Gastrocnemius medialis (tissue), 4 donors: ENCODE results near the gene NELL2. TPM values are rescaled to one million over a fixed set of nuclear protein-coding genes. Genes with fewer than 3 reads are reported as not detected.

ENCODE experiments used
- ATAC-seq, 2 donors: fragments of 150-250 bp; one replicate each; pipeline ENCODE4 v1.9.1; 2016
- DNase-seq, 2 donors: peaks; one replicate each; pipeline ENCODE4 v3.0.0-alpha.2; 2019
- H3K27ac ChIP-seq, 4 donors: fragments of 200-600 bp; sonication (generic); 1 replicate in 1 of 4; 2 replicates in 3 of 4; pipeline ENCODE4 v1.5.1; 2016 to 2018; ENCODE audit warnings: mild to moderate bottlenecking in 2 of 4, moderate library complexity in 1 of 4
- H3K27me3 ChIP-seq, 3 donors: fragments of 200-600 bp; sonication (generic) in 2 of 3; 1 replicate in 1 of 3; 2 replicates in 2 of 3; pipeline versions ENCODE4 v1.5.1 to v1.6.0; 2016 to 2019; ENCODE audit warnings: mild to moderate bottlenecking in 1 of 3, moderate library complexity in 1 of 3
- H3K36me3 ChIP-seq, 2 donors: fragments of 200-600 bp; sonication (generic) in 1 of 2; one replicate each; pipeline ENCODE4 v1.5.1; 2017 to 2018
- H3K4me1 ChIP-seq, 2 donors: fragments of 200-600 bp; sonication (generic) in 1 of 2; one replicate each; pipeline ENCODE4 v1.5.1; 2016 to 2017; ENCODE audit warnings: mild to moderate bottlenecking in 2 of 2
- H3K4me3 ChIP-seq, 4 donors: fragments of 200-600 bp; sonication (generic) in 3 of 4; 1 replicate in 1 of 4; 2 replicates in 3 of 4; pipeline ENCODE4 v1.5.1; 2016 to 2019; ENCODE audit warnings: mild to moderate bottlenecking in 2 of 4
- H3K9me3 ChIP-seq, 3 donors: fragments of 200-600 bp; sonication (generic) in 2 of 3; 1 replicate in 1 of 3; 2 replicates in 2 of 3; pipeline ENCODE4 v1.5.1; 2016 to 2019
- CTCF ChIP-seq, 5 experiments: fragments of 450-650 bp in 3 of 5; fragments of 200-600 bp in 2 of 5; sonication (generic) in 2 of 5; IDR thresholded peaks in 4 of 5; conservative IDR thresholded peaks in 1 of 5; 1 replicate in 4 of 5; 2 replicates in 1 of 5; pipeline ENCODE4 v1.5.1; 2016 to 2019; ENCODE audit warnings: antibody characterized with exemption in 5 of 5, mild to moderate bottlenecking in 3 of 5, moderate library complexity in 3 of 5
- POLR2A ChIP-seq, 2 donors: fragments of 450-650 bp; IDR thresholded peaks; one replicate each; pipeline ENCODE4 v1.6.1; 2017; ENCODE audit warnings: antibody characterized with exemption in 2 of 2, mild to moderate bottlenecking in 2 of 2, moderate library complexity in 2 of 2
- in situ Hi-C, 4 donors: fragments of 200-750 bp; cut with MboI; loops; one replicate each; pipeline versions ENCODE4 v1.15.0 to v1.8.0; 2017; ENCODE audit warnings: low sequenced_read_pairs in 4 of 4
- intact Hi-C: fragments of 100-400 bp; cut with DNase I; formaldehyde crosslinking; loops from one replicate; pipeline ENCODE4 v1.15.1; 2023; ENCODE audit warnings: low total_unique reads
- total RNA-seq, 4 donors: library from RNA; depleted of rRNA; stranded (reverse); fragments of >200 nt; gene quantifications; one replicate each; pipeline versions ENCODE4 v1.1.0 to v1.2.3, GENCODE V29; 2016

The NELL2 gene
- total RNA-seq, 4 donors from 2014 or later, result 0.58 to 0.82 TPM; not detected in 2

GRCh38 chr12:44618946-44619345 lies 257.2 kb downstream of the NELL2 start:
- in situ Hi-C loops (loop anchor here in 1 of 4 donors (25.0 kb wide), 1 partner anchor 93 kb away; no protein-coding TSS in a partner anchor), intact Hi-C loops (no loop called here)
- ATAC-seq (no peak), DNase-seq (no peak)
- Histone ChIP-seq H3K36me3 (no peaks in the 10 kb centered on the region), H3K27me3 (no peaks in the 10 kb centered on the region), H3K4me1 (no peaks in the 10 kb centered on the region), H3K9me3 (no peaks in the 10 kb centered on the region), H3K4me3 (no peak overlapping the region), H3K27ac (no peak overlapping the region)
- no peak for TF ChIP-seq POLR2A (IDR thresholded peaks at IDR 0.05)
- TF ChIP-seq CTCF (IDR thresholded peaks at IDR 0.05 in 4 of 5, conservative IDR thresholded peaks at IDR 0.05 in 1 of 5), result no peak

GRCh38 chr12:44616402-44616801 lies 259.7 kb downstream of the NELL2 start:
- in situ Hi-C loops, result loop anchor here in 1 of 4 donors (25.0 kb wide), 1 partner anchor 96 kb away; no protein-coding TSS in a partner anchor
- Histone ChIP-seq H3K4me3 (no peak overlapping the region), H3K27ac (no peak overlapping the region), H3K27me3 (no peaks in the 10 kb centered on the region), H3K9me3 (no peaks in the 10 kb centered on the region), H3K4me1 (no peaks in the 10 kb centered on the region), H3K36me3 (no peaks in the 10 kb centered on the region)
- DNase-seq, result no peak
- ATAC-seq, result no peak
- TF ChIP-seq CTCF (IDR thresholded peaks at IDR 0.05 in 4 of 5, conservative IDR thresholded peaks at IDR 0.05 in 1 of 5), result no peak
- TF ChIP-seq POLR2A (IDR thresholded peaks at IDR 0.05), result no peak
- intact Hi-C loops, result no loop called here

GRCh38 chr12:44611538-44611937 lies 264.6 kb downstream of the NELL2 start:
- DNase-seq (no peak), ATAC-seq (no peak)
- no peaks in the 10 kb centered on the region for H3K27me3 ChIP-seq
- no peaks in the 10 kb centered on the region for H3K36me3 ChIP-seq
- no peak for TF ChIP-seq CTCF (IDR thresholded peaks at IDR 0.05 in 4 of 5, conservative IDR thresholded peaks at IDR 0.05 in 1 of 5)
- no peak for TF ChIP-seq POLR2A (IDR thresholded peaks at IDR 0.05)
- H3K4me3 ChIP-seq, result no peak overlapping the region
- no peaks in the 10 kb centered on the region for H3K9me3 ChIP-seq
- H3K4me1 ChIP-seq, result no peaks in the 10 kb centered on the region
- no peak overlapping the region for H3K27ac ChIP-seq
- intact Hi-C loops, result no loop called here
- in situ Hi-C loops, result loop anchor here in 1 of 4 donors (25.0 kb wide), 1 partner anchor 101 kb away; no protein-coding TSS in a partner anchor

- no peaks in the 10 kb centered on the region for H3K4me1 ChIP-seq
- no peak for ATAC-seq
- TF ChIP-seq CTCF (IDR thresholded peaks at IDR 0.05 in 4 of 5, conservative IDR thresholded peaks at IDR 0.05 in 1 of 5) (no peak), POLR2A (IDR thresholded peaks at IDR 0.05) (no peak)
Measured at GRCh38 chr12:44603701-44604100, 272.4 kb downstream of the NELL2 start.

GRCh38 chr12:44592626-44593025 lies 283.5 kb downstream of the NELL2 start:
- no peak overlapping the region for H3K27ac ChIP-seq
- intact Hi-C loops (no loop called here), in situ Hi-C loops (no loop called here)
- DNase-seq, result no peak
- TF ChIP-seq CTCF (IDR thresholded peaks at IDR 0.05 in 4 of 5, conservative IDR thresholded peaks at IDR 0.05 in 1 of 5) (no peak), POLR2A (IDR thresholded peaks at IDR 0.05) (no peak)
- no peaks in the 10 kb centered on the region for H3K9me3 ChIP-seq
- H3K4me1 ChIP-seq, result no peaks in the 10 kb centered on the region
- no peaks in the 10 kb centered on the region for H3K27me3 ChIP-seq
- no peak for ATAC-seq
- no peak overlapping the region for H3K4me3 ChIP-seq
- no peaks in the 10 kb centered on the region for H3K36me3 ChIP-seq

More at GRCh38 chr12:44603701-44604100, 272.4 kb downstream of the NELL2 start:
- Histone ChIP-seq H3K9me3 (no peaks in the 10 kb centered on the region), H3K27me3 (no peaks in the 10 kb centered on the region), H3K27ac (no peak overlapping the region), H3K36me3 (no peaks in the 10 kb centered on the region), H3K4me3 (no peak overlapping the region)
- in situ Hi-C loops, result loop anchor here in 1 of 4 donors (25.0 kb wide), 1 partner anchor 109 kb away; no protein-coding TSS in a partner anchor
- DNase-seq, result no peak
- intact Hi-C loops, result no loop called here
